Esophagus muscularis mucosa (tissue), 4 donors: ENCODE data around the gene AP1M1. TPM values are rescaled to one million over a fixed set of nuclear protein-coding genes. Genes with fewer than 3 reads are reported as not detected.

Source experiments
- DNase-seq: peaks from one replicate; pipeline ENCODE4 v3.0.0-alpha.2; 2017; ENCODE audit errors: extremely low spot score
- H3K27ac ChIP-seq, 4 donors: fragments of 200-600 bp; sonication (generic); replicated peaks in 1 of 4; 1 replicate in 3 of 4; 2 replicates in 1 of 4; pipeline ENCODE4 v1.5.1; 2016 to 2019; ENCODE audit warnings: mild to moderate bottlenecking in 1 of 4
- H3K27me3 ChIP-seq, 4 donors: fragments of 200-600 bp; sonication (generic); one replicate each; pipeline versions ENCODE4 v1.5.1 to v1.6.0; 2016 to 2019
- H3K36me3 ChIP-seq, 4 donors: fragments of 200-600 bp; sonication (generic); one replicate each; pipeline ENCODE4 v1.5.1; 2016 to 2019
- H3K4me1 ChIP-seq, 4 donors: fragments of 200-600 bp; sonication (generic); one replicate each; pipeline ENCODE4 v1.5.1; 2016 to 2019
- H3K4me3 ChIP-seq, 4 donors: fragments of 200-600 bp; sonication (generic); 1 replicate in 2 of 4; 2 replicates in 2 of 4; pipeline ENCODE4 v1.5.1; 2016 to 2019; ENCODE audit warnings: mild to moderate bottlenecking in 4 of 4, moderate library complexity in 1 of 4
- H3K9me3 ChIP-seq, 4 donors: fragments of 200-600 bp; sonication (generic); 1 replicate in 3 of 4; 2 replicates in 1 of 4; pipeline ENCODE4 v1.5.1; 2016 to 2019
- CTCF ChIP-seq, 3 experiments: fragments of 200-600 bp in 2 of 3; fragments of 450-650 bp in 1 of 3; sonication (generic) in 2 of 3; IDR thresholded peaks; one replicate each; pipeline ENCODE4 v1.5.1; 2017 to 2019; ENCODE audit warnings: antibody characterized with exemption in 3 of 3, mild to moderate bottlenecking in 2 of 3, moderate library complexity in 1 of 3
- EP300 ChIP-seq: sonication (generic); formaldehyde crosslinking; IDR thresholded peaks from one replicate; pipeline ENCODE4 v1.6.1; 2017; ENCODE audit warnings: antibody characterized with exemption
- POLR2A ChIP-seq: fragments of 450-650 bp; IDR thresholded peaks from one replicate; pipeline ENCODE4 v1.6.1; 2017; ENCODE audit warnings: antibody characterized with exemption, moderate library complexity, mild to moderate bottlenecking, low read depth
- POLR2AphosphoS5 ChIP-seq, 2 donors: sonication (generic); formaldehyde crosslinking; IDR thresholded peaks; one replicate each; pipeline ENCODE4 v1.6.1; 2017; ENCODE audit warnings: antibody characterized with exemption in 2 of 2
- whole genome bisulfite sequencing: methylation state at CpG from one replicate; pipeline ENCODE4 v1.1.5; 2018; 5-methylcytosine and 5-hydroxymethylcytosine counted together
- intact Hi-C: fragments of 100-400 bp; cut with DNase I; formaldehyde crosslinking; loops from one replicate; pipeline ENCODE4 v1.15.1; 2023
- total RNA-seq, 4 donors: library from RNA; depleted of rRNA; stranded (reverse); fragments of >200 nt; gene quantifications; one replicate each; pipeline versions ENCODE4 v1.1.0 to v1.2.1, GENCODE V29; 2016

AP1M1 gene
- total RNA-seq = 100 to 1,000 TPM in 2 of 4 donors, 10 to 100 TPM in 2; 63.1 to 115 (median 98.6) TPM

DNA sequence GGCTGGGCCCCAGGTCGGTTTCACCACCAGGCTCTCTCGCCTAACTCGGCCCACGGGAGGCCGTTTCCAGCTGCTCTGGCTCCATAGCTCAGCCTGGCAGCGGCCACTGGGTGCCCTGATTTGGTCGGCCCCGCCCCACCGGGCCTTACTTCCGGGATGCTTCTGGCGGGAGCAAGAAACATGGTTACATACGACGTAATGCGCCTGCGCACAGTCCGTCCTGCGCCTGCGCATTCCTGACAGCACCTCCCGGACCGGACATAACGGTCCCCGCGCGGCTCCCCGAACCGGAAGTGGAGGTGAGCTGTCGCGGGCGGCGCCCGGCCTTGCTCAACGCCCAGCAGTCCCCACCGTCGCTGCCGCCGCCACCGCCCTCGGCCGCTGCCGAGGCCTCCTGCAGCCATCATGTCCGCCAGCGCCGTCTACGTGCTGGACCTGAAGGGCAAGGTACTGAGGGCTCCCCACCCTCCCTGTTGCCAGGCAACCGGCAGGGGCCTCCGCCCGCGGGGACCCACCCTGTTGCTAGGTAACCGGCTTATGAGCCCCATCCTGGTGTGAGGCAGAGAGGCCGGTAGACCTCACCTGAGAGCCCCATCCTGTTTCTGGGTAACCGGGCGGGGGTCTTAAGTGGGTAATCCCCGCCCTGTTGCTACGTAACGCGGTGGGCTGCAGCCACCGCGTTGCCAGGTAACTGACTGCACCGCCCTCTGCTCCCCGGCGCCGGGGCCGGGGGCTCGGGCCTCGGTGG, at the start of gene AP1M1:
TSS of gene AP1M1 (plus strand) at position 290 of the 748 bp plus-strand sequence. CDS start at position 406, 116 bp downstream.
- TF ChIP-seq CTCF (IDR thresholded peaks at IDR 0.05) = peak in 1 of 3 experiments; percentile 12
- TF ChIP-seq POLR2A = no peak
- peak; percentile 83 to 95 for TF ChIP-seq POLR2AphosphoS5 (IDR thresholded peaks at IDR 0.05)
- no peak for TF ChIP-seq EP300
- intact Hi-C loops = no loop called here
- WGBS = 0% methylated on average over 8 of the region's 65 CpGs
- Histone ChIP-seq H3K4me1 (peaks cover 20 to 44% (median 39%) of the 10 kb centered on the region in 4 donors), H3K9me3 (no peaks in the 10 kb centered on the region), H3K27me3 (no peaks in the 10 kb centered on the region), H3K27ac (peak within 1 kb of the TSS; percentile 81 to 91 (median 86)), H3K36me3 (peaks cover 8 to 39% (median 28%) of the 10 kb centered on the region in 4 donors), H3K4me3 (peak within 1 kb of the TSS; percentile 83 to 98 (median 88))
- peak; percentile 99 for DNase-seq

DNA sequence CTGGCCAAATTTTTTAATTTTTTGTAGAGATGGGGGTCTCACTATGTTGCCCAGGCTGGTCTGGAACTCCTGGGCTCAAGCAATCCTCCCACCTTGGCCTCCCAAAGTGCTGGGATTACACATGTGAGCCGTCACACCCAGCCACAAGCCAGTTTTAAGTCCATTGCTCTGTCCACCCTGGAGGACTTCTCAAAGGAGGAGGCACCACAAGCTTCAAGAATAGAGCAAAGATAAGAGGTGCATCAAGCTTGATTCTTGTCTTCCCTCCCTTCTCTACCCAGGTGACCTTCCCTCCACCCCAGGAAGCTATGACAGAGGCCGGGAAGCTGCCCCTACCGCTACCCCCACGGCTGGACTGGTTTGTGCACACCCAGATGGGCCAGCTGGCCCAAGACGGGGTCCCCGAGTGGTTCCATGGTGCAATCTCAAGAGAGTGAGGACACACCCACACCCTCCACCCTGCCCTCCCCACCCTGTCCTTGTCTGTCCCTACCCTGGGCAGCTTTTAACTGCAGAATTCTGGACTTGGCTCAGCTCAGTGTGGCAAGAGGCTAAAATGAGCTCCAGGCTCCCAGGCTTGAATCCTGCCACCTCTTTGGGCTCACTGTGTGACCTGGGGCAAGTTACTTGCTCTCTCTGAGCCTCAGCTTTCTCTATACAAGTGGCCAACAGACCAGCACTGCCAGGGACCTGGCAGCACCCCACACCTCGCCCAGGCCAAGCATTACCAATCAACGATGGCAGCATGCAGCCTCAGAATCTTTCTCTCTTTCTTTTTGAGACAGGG, 49.1 kb upstream of the AP1M1 start:
- intact Hi-C loops = no loop called here
- Histone ChIP-seq H3K4me3 (no peak overlapping the region), H3K9me3 (no peaks in the 10 kb centered on the region), H3K27ac (no peak overlapping the region), H3K27me3 (peaks cover 0 to 6% (median 0%) of the 10 kb centered on the region in 4 donors), H3K4me1 (no peaks in the 10 kb centered on the region), H3K36me3 (no peaks in the 10 kb centered on the region)
- TF ChIP-seq POLR2AphosphoS5 (IDR thresholded peaks at IDR 0.05) (no peak), POLR2A (no peak), EP300 (no peak), CTCF (IDR thresholded peaks at IDR 0.05) (no peak)
- WGBS = 84% methylated on average over 8 of the region's 8 CpGs
- DNase-seq = no peak

DNA sequence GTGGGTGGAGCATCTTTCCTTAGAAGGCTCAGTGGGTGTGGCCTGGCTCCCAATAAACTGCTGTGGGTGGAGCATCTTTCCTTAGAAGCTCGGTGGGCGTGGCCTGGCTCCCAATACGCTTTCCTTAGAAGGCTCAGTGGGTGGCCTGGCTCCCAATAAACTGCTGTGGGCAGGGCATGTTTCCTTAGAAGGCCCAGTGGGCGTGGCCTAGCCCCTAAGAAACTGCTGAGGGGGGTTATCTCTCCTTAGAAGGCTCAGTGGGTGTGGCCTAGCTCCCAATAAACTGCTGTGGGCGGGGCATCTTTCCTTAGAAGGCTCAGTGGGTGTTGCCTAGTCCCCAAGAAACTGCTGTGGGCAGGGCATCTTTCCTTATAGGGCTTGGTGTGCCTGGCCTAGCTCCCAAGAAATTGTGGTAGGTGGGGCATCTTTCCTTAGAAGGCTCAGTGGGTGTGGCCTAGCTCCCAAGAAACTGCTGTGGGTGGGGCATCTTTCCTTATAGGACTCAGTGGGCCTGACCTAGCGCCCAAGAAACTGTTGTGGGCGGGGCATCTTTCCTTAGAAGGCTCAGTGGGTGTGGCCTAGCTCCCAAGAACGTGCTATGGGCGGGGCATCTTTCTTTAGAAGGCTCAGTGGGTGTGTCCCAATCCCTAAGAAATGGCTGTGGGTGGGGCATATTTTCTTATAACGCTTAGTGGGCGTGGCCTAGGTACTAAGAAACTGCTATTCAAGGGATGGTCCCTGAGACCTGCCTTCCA, 44.0 kb upstream of the AP1M1 start:
- intact Hi-C loops = no loop called here
- Histone ChIP-seq H3K27ac (no peak overlapping the region), H3K4me3 (no peak overlapping the region), H3K27me3 (no peaks in the 10 kb centered on the region), H3K9me3 (no peaks in the 10 kb centered on the region), H3K36me3 (no peaks in the 10 kb centered on the region), H3K4me1 (no peaks in the 10 kb centered on the region)
- TF ChIP-seq CTCF (IDR thresholded peaks at IDR 0.05) = no peak
- WGBS = 67% methylated on average over 5 of the region's 11 CpGs
- no peak for DNase-seq

DNA sequence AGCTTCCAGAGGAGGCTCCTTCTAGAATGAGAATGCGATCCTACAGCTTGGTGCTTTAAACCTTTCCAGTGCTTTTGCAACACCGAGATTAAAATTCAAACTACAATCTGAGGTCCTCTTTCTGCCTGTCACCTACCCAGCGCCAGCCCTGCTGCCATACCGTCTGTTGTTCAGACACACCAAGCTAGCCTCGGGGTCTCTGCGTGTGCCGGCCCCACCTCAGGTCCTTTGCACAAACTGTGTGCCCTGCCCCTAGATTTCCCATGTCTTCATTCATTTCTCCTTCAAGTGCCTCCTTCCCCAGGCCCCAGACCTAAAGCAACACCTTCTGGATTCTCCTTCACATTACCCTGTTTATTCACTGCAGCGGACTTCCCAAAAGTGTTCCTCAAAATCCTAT, 43.2 kb upstream of the AP1M1 start:
- intact Hi-C loops = no loop called here
- Histone ChIP-seq H3K4me1 (no peaks in the 10 kb centered on the region), H3K27me3 (no peaks in the 10 kb centered on the region), H3K27ac (no peak overlapping the region), H3K4me3 (no peak overlapping the region), H3K9me3 (no peaks in the 10 kb centered on the region), H3K36me3 (no peaks in the 10 kb centered on the region)
- TF ChIP-seq POLR2A = no peak
- TF ChIP-seq CTCF (IDR thresholded peaks at IDR 0.05) = no peak
- TF ChIP-seq EP300 = no peak
- WGBS = 92% methylated on average over 8 of the region's 8 CpGs
- no peak for DNase-seq
